Thyroid gland (tissue), 4 donors: ENCODE data around the gene TNIK.

Experiments
- CTCF ChIP-seq, 6 experiments: fragments of 200-600 bp in 3 of 6; fragments of 450-650 bp in 3 of 6; sonication (generic) in 3 of 6; IDR thresholded peaks; one replicate each; pipeline ENCODE4 v1.5.1; 2016 to 2019; ENCODE audit warnings: antibody characterized with exemption in 6 of 6, mild to moderate bottlenecking in 2 of 6, inconsistent platforms in 1 of 6, moderate library complexity in 1 of 6
- POLR2A ChIP-seq, 2 donors: fragments of 450-650 bp; IDR thresholded peaks; one replicate each; pipeline ENCODE4 v1.6.1; 2017; ENCODE audit warnings: antibody characterized with exemption in 2 of 2, mild to moderate bottlenecking in 2 of 2, moderate library complexity in 1 of 2

- TF ChIP-seq CTCF (IDR thresholded peaks at IDR 0.05) = no peak
- TF ChIP-seq POLR2A (IDR thresholded peaks at IDR 0.05) = no peak
Measured at GRCh38 chr3:171506743-171507319, 46.6 kb upstream of the TNIK start.
